Measurements from ENCODE around the gene PFDN6. TPM values are rescaled to one million over a fixed set of nuclear protein-coding genes. Genes with fewer than 3 reads are reported as not detected.

The PFDN6 gene
- total RNA-seq, 3 donors from 2014 or later = 23.3 to 28.6 (median 26.9) TPM

- peak; percentile 66 to 78 for DNase-seq (ENCODE audit: low spot score in 2 of 2)
- Histone ChIP-seq H3K36me3 (no peaks in the 10 kb centered on the region), H3K27me3 (no peaks in the 10 kb centered on the region), H3K27ac (peak overlapping the region; percentile 92 to 96), H3K4me1 (peaks cover 0 to 51% of the 10 kb centered on the region in 2 donors), H3K4me3 (peak overlapping the region in 2 of 3 donors; percentile 75 to 85), H3K9me3 (no peaks in the 10 kb centered on the region)
- intact Hi-C loops (cut with DNase I; ENCODE audit: low total_unique reads) = no loop called here
- TF ChIP-seq CTCF (IDR thresholded peaks at IDR 0.05) (no peak), POLR2AphosphoS5 (IDR thresholded peaks at IDR 0.05) (peak in 1 of 3 donors; percentile 61)
These were observed 31.1 kb downstream of the PFDN6 start for GRCh38 chr6:33320315-33321181.

GRCh38 chr6:33321227-33321626, 31.8 kb downstream of the PFDN6 start:
- intact Hi-C loops (cut with DNase I; ENCODE audit: low total_unique reads) = no loop called here

GRCh38 chr6:33323623-33323948, 34.2 kb downstream of the PFDN6 start:
- H3K4me3 ChIP-seq = peak overlapping the region; percentile 75 to 85 (median 78)
- TF ChIP-seq POLR2AphosphoS5 (IDR thresholded peaks at IDR 0.05) = no peak
- no peak for TF ChIP-seq CTCF (IDR thresholded peaks at IDR 0.05)
- no peak for TF ChIP-seq POLR2A (IDR thresholded peaks at IDR 0.05)
- H3K36me3 ChIP-seq = no peaks in the 10 kb centered on the region

More at GRCh38 chr6:33321227-33321626, 31.8 kb downstream of the PFDN6 start:
- H3K27me3 ChIP-seq = no peaks in the 10 kb centered on the region
- no peak for TF ChIP-seq POLR2AphosphoS5 (IDR thresholded peaks at IDR 0.05)
- H3K4me1 ChIP-seq = peaks cover 0 to 51% of the 10 kb centered on the region in 2 donors
- peak overlapping the region; percentile 92 to 96 for H3K27ac ChIP-seq
- peak overlapping the region in 2 of 3 donors; percentile 75 to 85 for H3K4me3 ChIP-seq
- H3K9me3 ChIP-seq = no peaks in the 10 kb centered on the region
- no peaks in the 10 kb centered on the region for H3K36me3 ChIP-seq
- no peak for DNase-seq (ENCODE audit: low spot score in 2 of 2)

GRCh38 chr6:33324125-33324524, 34.7 kb downstream of the PFDN6 start:
- Histone ChIP-seq H3K9me3 (no peaks in the 10 kb centered on the region), H3K27me3 (no peaks in the 10 kb centered on the region), H3K36me3 (no peaks in the 10 kb centered on the region), H3K4me1 (peaks cover 0 to 33% of the 10 kb centered on the region in 2 donors), H3K4me3 (peak overlapping the region in 2 of 3 donors; percentile 75 to 85), H3K27ac (peak overlapping the region; percentile 92 to 96)
- TF ChIP-seq POLR2A (IDR thresholded peaks at IDR 0.05) = no peak
- no peak for TF ChIP-seq POLR2AphosphoS5 (IDR thresholded peaks at IDR 0.05)
- TF ChIP-seq CTCF (IDR thresholded peaks at IDR 0.05) = no peak
- DNase-seq (ENCODE audit: low spot score in 2 of 2) = no peak
- intact Hi-C loops (cut with DNase I; ENCODE audit: low total_unique reads) = no loop called here

More at GRCh38 chr6:33323623-33323948, 34.2 kb downstream of the PFDN6 start:
- Histone ChIP-seq H3K4me1 (peaks cover 0 to 37% of the 10 kb centered on the region in 2 donors), H3K9me3 (no peaks in the 10 kb centered on the region), H3K27me3 (no peaks in the 10 kb centered on the region), H3K27ac (peak overlapping the region; percentile 92 to 96)
- intact Hi-C loops (cut with DNase I; ENCODE audit: low total_unique reads) = no loop called here
- no peak for DNase-seq (ENCODE audit: low spot score in 2 of 2)

- no peak for DNase-seq (ENCODE audit: low spot score in 2 of 2)
- Histone ChIP-seq H3K27me3 (no peaks in the 10 kb centered on the region), H3K4me1 (peaks cover 0 to under 1% of the 10 kb centered on the region in 2 donors), H3K4me3 (no peak overlapping the region), H3K36me3 (no peaks in the 10 kb centered on the region), H3K27ac (no peak overlapping the region), H3K9me3 (no peaks in the 10 kb centered on the region)
- TF ChIP-seq CTCF (IDR thresholded peaks at IDR 0.05) = no peak
- intact Hi-C loops (cut with DNase I; ENCODE audit: low total_unique reads) = no loop called here
These were observed 39.7 kb downstream of the PFDN6 start for GRCh38 chr6:33329058-33329457.
